SU-DHL-6 (cell line): ENCODE data around the gene NAPB.

Experiments used
- H2AFZ ChIP-seq: fragments of 200-600 bp; sonication (generic); 2 replicates; pipeline ENCODE4 v1.6.1; 2014; ENCODE audit warnings: low read depth, mild to moderate bottlenecking, moderate library complexity, mixed read lengths, antibody characterized with exemption, low read length; ENCODE audit not compliant: severe bottlenecking
- H3F3A ChIP-seq: fragments of 200-600 bp; shearing (Covaris generic); 2 replicates; pipeline ENCODE4 v1.6.0; 2016; ENCODE audit warnings: antibody characterized with exemption, mild to moderate bottlenecking; ENCODE audit not compliant: insufficient read depth
- H3K27ac ChIP-seq: fragments of 200-600 bp; sonication (generic); 2 replicates; pipeline ENCODE4 v1.5.1; 2016; ENCODE audit warnings: low read depth, mild to moderate bottlenecking, low read length, moderate library complexity, mixed read lengths
- H3K27me3 ChIP-seq: fragments of 200-600 bp; sonication (generic), shearing (Covaris generic); 2 replicates; pipeline ENCODE4 v1.6.0; 2014; ENCODE audit warnings: mild to moderate bottlenecking, low read length
- H3K36me3 ChIP-seq: fragments of 200-600 bp; sonication (generic); 2 replicates; pipeline ENCODE4 v1.6.1; 2014; ENCODE audit warnings: mild to moderate bottlenecking, low read length, mixed read lengths
- H3K4me2 ChIP-seq: fragments of 300-600, 200-600 bp; shearing (Covaris generic), sonication (generic); 2 replicates; pipeline ENCODE4 v1.6.0; 2014; ENCODE audit warnings: low read length, low read depth, mild to moderate bottlenecking; ENCODE audit not compliant: poor library complexity, severe bottlenecking
- H3K4me3 ChIP-seq: fragments of 200-600 bp; sonication (generic); 2 replicates; pipeline ENCODE4 v1.5.1; 2014; ENCODE audit warnings: antibody characterized with exemption, low read length, mild to moderate bottlenecking, mixed read lengths; ENCODE audit not compliant: insufficient read depth, poor library complexity, severe bottlenecking
- H3K79me2 ChIP-seq: fragments of 200-600 bp; sonication (generic); 2 replicates; pipeline ENCODE4 v1.6.1; 2014; ENCODE audit warnings: mild to moderate bottlenecking, low read length, moderate library complexity; ENCODE audit not compliant: insufficient read depth
- H3K9ac ChIP-seq: fragments of 200-600 bp; sonication (generic); 2 replicates; pipeline ENCODE4 v1.7.0; 2014; ENCODE audit warnings: mild to moderate bottlenecking, low read length
- H3K9me2 ChIP-seq: fragments of 200-600 bp; sonication (generic); replicated peaks from 2 replicates; pipeline ENCODE4 v1.6.1; 2014; ENCODE audit warnings: low read length; ENCODE audit not compliant: insufficient read depth
- H3K9me3 ChIP-seq: fragments of 200-600 bp; sonication (generic); 2 replicates; pipeline ENCODE4 v1.6.1; 2014; ENCODE audit warnings: low read length, mixed read lengths; ENCODE audit not compliant: insufficient read depth
- H4K20me1 ChIP-seq: fragments of 200-600 bp; sonication (generic); 2 replicates; pipeline ENCODE4 v1.6.1; 2014; ENCODE audit warnings: low read depth, mild to moderate bottlenecking, antibody characterized with exemption, low read length, moderate library complexity, mixed read lengths
- CTCF ChIP-seq: fragments of 200-600 bp; sonication (generic); IDR thresholded peaks from one replicate; pipeline ENCODE4 v1.5.1; 2017; ENCODE audit warnings: antibody characterized with exemption, mild to moderate bottlenecking, low read length, moderate library complexity; ENCODE audit not compliant: insufficient read depth, poor library complexity, severe bottlenecking
- EZH2phosphoT487 ChIP-seq: fragments of 200-600 bp; sonication (generic), shearing (Covaris generic); conservative IDR thresholded peaks from 2 replicates; pipeline ENCODE4 v1.6.1; 2018; ENCODE audit warnings: mild to moderate bottlenecking, antibody characterized with exemption, low read length, moderate library complexity, mixed read lengths

The NAPB gene

DNA sequence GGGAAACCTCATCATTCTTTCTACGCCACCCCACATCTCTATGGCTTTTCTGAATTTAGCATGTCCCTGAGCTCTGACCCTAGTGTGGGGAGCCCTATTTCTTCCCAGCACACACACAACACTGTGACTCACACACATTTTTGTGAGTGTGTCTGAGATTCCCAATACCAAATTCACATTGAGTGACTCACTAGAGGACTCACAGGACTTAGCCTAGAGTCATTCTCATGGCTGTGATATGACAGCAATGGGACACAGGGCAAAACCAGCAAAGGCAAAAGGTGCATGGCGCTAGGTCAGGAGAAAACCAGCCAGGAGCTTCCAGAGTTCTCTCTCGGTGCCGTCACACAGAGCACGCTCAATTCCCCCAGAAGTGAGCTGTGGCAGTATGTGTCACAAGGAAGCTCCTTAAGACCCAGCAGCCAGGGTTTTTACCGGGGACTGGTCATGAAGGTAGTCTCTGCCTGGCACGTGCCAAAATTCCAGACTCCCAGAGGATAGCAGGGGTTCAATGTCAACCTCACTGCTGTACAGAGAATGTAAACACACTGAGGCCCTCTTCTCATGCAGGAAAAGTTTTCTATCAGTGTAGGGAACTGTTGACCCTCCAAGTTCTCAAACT lies 24.4 kb upstream of the NAPB start:
- no peaks in the 10 kb centered on the region for H3K36me3 ChIP-seq
- no peak overlapping the region for H3K9ac ChIP-seq
- H2AFZ ChIP-seq = no peak overlapping the region
- no peak overlapping the region for H3K4me2 ChIP-seq
- H3K79me2 ChIP-seq = no peaks in the 10 kb centered on the region
- H3F3A ChIP-seq = no peaks in the 10 kb centered on the region
- H3K9me3 ChIP-seq = no peaks in the 10 kb centered on the region
- H3K9me2 ChIP-seq = no peaks in the 10 kb centered on the region
- H3K27me3 ChIP-seq = no peaks in the 10 kb centered on the region
- no peak overlapping the region for H3K4me3 ChIP-seq
- H3K27ac ChIP-seq = no peak overlapping the region
- H4K20me1 ChIP-seq = no peaks in the 10 kb centered on the region
- no peak for TF ChIP-seq EZH2phosphoT487
- TF ChIP-seq CTCF = no peak

- no peaks in the 10 kb centered on the region for H3K27me3 ChIP-seq
- no peak overlapping the region for H3K27ac ChIP-seq
- no peak overlapping the region for H3K9ac ChIP-seq
- H4K20me1 ChIP-seq = no peaks in the 10 kb centered on the region
- TF ChIP-seq CTCF = no peak
- no peak for TF ChIP-seq EZH2phosphoT487
- H3K4me2 ChIP-seq = no peak overlapping the region
- no peaks in the 10 kb centered on the region for H3K9me3 ChIP-seq
- no peaks in the 10 kb centered on the region for H3K79me2 ChIP-seq
- H3K36me3 ChIP-seq = no peaks in the 10 kb centered on the region
- no peak overlapping the region for H2AFZ ChIP-seq
- no peaks in the 10 kb centered on the region for H3F3A ChIP-seq
- H3K4me3 ChIP-seq = no peak overlapping the region
- no peaks in the 10 kb centered on the region for H3K9me2 ChIP-seq
These were observed 23.6 kb upstream of the NAPB start for GRCh38 chr20:23444859-23445258.

DNA sequence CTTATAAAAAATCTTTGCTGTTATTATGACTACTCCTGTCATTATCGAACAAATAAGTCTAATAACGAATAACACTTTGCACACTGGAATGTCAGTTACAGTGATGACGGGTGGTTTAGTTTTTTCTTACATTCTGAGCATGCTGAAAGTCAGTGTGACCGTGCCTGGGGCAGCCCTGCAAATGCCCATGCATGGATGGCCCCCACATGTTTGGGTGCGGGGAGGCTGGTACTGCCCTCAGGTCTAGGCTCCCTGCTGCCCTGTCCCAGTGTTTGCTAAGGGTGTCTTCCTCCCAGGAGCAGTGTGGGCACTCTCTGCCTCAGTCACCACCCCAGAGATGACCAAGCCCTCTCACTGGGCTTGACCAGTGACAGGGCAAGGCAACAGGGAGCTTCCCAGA lies 21.1 kb upstream of the NAPB start:
- H3K9me2 ChIP-seq = no peaks in the 10 kb centered on the region
- H3K9ac ChIP-seq = no peak overlapping the region
- no peak overlapping the region for H3K4me3 ChIP-seq
- no peaks in the 10 kb centered on the region for H3F3A ChIP-seq
- H3K79me2 ChIP-seq = no peaks in the 10 kb centered on the region
- no peaks in the 10 kb centered on the region for H3K36me3 ChIP-seq
- H4K20me1 ChIP-seq = no peaks in the 10 kb centered on the region
- H3K27me3 ChIP-seq = no peaks in the 10 kb centered on the region
- no peak overlapping the region for H3K27ac ChIP-seq
- no peak overlapping the region for H2AFZ ChIP-seq
- no peaks in the 10 kb centered on the region for H3K9me3 ChIP-seq
- no peak overlapping the region for H3K4me2 ChIP-seq
- TF ChIP-seq CTCF (no peak), EZH2phosphoT487 (no peak)
